HG03565 (cell line): ENCODE measurements around the gene ABHD17A.
"Not testable (repeated sequence)": the region's sequence is repeated elsewhere in the genome, so short reads cannot be mapped to it uniquely, and the experiment has no call there.

Source experiments
- ATAC-seq: cut with Tn5 transposase; IDR thresholded peaks from one replicate; pipeline ENCODE4 v1.9.1; 2021; ENCODE audit warnings: mild to moderate bottlenecking, moderate library complexity; ENCODE audit not compliant: unreplicated experiment

Gene ABHD17A

DNA sequence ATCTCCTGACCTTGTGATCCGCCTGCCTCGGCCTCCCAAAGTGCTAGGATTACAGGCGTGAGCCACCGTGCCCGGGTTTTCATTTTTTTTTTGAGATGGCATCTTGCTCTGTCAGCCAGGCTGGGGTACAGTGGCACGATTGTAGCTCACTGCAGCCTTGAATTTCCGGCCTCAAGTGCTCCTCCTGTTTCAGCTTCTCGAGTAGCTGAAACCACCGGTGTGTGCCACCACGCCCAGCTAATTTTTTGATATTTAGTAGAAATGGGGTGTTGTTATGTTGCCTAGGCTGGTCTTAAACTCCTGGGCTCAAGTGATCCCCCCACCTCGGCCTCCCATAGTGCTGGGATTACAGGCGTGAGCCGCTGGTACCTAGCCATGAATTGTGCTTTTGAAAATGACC is 25.8 kb upstream of the ABHD17A start:
- no peak for ATAC-seq

DNA sequence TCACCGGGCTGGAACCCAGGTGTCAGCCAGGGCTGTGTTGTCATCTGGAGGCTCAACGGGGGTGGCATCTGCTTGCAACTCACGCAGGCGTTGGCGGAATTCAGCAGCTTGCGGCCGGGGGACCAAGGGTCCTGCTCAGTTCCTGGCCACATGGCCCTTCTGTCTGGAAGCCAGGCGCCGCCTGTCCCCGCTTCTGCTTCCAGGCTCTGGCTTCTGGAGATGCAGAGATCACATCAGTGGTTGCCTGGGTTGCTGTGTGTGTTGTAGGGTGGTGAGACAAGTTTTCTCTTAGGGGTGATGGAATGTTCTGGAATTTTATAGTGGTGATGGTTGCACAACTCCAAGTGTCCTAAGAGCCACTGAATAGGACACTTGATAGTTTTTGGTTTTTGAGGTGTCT is 24.9 kb upstream of the ABHD17A start:
- no peak for ATAC-seq

GRCh38 chr19:1909761-1910080 is 24.4 kb upstream of the ABHD17A start:
- ATAC-seq = no peak

DNA sequence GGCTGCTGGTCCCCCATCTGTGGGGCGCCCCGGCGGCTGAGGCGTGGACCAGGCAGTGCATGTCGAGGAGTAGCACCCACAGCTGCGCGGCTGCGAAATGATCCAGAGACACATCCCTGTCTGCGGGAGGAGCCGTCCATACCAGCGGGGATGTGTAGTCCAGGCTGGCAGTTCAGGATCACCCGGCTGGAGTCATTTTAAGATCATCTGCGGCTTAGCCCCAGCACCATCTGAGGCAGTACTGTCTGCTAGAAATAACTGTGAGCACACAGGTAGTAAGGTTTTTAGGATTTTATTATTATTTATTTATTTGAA is 23.0 kb upstream of the ABHD17A start:
- no peak for ATAC-seq

GRCh38 chr19:1907563-1908363 is 22.5 kb upstream of the ABHD17A start:
- ATAC-seq = no peak

- no peak for ATAC-seq
Observed at GRCh38 chr19:1906985-1907562, 21.8 kb upstream of the ABHD17A start.

GRCh38 chr19:1905863-1906375 is 20.6 kb upstream of the ABHD17A start:
- no peak for ATAC-seq

GRCh38 chr19:1905110-1905862 is 20.0 kb upstream of the ABHD17A start, which contains the start of the genes ADAT3 and SCAMP4:
Gene ADAT3 (plus strand): TSS chr19:1905399. CDS start chr19:1912048, 6,649 bp downstream.
Gene SCAMP4 (plus strand): TSS chr19:1905399. CDS start chr19:1915020, 9,621 bp downstream.
- ATAC-seq = peak; percentile 63

GRCh38 chr19:1904860-1905109 is 19.5 kb upstream of the ABHD17A start:
- no peak for ATAC-seq

DNA sequence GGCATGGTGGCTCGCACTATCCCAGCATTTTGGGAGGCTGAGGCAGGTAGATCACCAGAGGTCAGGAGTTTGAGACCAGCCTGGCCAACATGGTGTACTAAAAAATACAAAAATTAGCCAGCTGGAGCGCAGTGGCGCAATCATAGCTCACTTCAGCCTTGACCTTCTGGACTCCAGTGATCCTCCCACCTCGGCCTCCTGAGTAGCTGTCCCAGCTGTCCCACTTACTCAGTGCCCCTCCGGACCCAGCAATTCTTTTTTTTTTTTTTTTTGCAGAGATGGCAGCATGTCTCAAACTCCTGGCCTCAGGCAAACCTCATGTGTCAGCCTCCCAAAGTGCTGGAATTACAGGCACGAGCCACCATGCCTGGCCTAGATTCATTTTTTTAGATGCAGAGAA is 17.6 kb upstream of the ABHD17A start:
- no peak for ATAC-seq

- no peak for ATAC-seq
Observed at GRCh38 chr19:1901940-1902404, 16.7 kb upstream of the ABHD17A start.

DNA sequence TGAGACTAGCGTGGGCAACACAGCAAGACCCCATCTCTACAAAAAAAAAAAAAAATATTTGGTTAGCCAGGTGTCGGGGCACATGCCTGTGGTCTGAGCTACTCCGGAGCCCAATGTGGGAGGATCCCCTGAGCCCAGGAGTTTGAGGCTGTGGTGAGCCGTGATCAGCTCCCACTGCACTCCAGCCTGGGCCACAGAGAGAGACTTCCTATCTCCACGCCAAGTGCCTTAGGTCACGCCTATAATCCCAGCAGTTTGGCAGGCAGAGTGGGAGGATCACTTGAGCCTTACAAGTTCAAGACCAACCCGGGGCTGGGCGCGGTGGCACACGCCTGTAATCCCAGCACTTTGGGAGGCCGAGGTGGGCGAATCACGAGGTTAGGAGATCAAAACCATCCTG is 11.2 kb upstream of the ABHD17A start:
- no peak for ATAC-seq

DNA sequence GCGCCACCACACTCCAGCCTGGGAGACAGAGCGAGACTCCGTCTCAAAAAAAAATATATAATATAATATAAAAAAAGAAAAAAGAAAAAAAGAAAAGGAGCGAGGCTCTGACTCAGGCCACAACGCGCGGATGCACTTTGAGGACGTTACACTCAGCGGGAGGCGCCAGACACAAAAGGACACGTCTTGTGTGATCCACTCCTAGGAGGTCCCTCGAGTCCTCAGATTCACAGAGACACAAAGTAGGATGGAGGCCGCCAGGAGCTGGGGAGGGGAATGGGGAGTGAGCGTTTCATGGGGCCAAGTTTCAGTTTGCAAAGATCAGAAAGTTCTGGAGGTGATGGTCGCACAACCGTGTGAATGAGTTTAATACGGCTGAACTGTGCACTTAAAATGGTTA is 8.5 kb upstream of the ABHD17A start:
- ATAC-seq = no peak

DNA sequence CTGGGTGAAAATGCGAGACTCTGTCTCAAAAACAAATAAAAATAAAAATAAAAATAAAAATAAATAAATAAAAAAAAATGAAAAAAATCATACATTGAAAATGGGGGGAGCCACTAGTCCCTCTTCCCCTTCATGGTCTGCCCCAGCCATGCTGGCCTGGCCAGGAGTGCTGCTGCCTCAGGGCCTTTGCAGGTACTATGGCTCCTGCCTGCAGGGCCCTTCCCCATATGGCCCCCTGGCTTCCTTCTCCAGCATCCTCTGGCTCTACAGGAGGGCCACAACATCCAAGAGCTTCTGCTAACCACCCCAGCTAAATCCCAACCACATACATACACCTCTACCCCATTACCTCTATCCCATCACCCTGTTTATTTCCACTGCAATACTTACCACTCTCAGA is 4.6 kb upstream of the ABHD17A start:
- ATAC-seq = no peak

- ATAC-seq = no peak
Observed at GRCh38 chr19:1888385-1888784, 3.1 kb upstream of the ABHD17A start.

GRCh38 chr19:1886360-1886759 is 1.1 kb upstream of the ABHD17A start:
- not testable (repeated sequence) for ATAC-seq

DNA sequence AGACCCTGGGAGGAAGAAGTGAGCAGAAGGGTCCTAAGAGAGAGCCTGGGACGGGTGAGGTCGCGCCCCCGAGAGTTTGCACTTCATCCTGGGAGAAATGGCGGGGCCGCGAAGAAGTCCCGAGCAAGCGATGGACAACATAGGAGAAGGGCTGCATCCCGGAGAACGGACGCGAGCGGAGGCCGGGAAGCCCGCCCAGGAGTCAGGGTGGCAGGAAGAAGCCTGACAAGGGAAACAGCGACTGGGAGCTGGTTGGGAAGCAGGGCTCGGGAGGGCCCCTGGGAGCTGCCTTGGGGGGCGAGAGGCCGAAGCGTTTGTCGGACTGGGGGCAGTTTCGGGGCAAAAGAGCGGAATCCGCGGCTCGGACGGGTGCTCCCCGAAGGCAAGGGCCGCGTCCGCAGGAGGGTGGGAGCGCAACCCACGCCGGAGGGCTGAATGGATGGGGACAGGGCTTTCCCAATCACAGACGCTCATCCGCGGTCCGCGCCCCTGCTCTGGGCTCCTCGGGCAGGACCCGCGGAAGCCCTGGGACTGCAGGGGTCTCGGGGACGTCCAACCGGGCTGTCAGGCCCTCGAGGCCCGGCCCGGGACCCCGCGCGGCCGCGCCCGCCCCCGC is 469 bp downstream of the ABHD17A start:
- peak; percentile 11 for ATAC-seq

DNA sequence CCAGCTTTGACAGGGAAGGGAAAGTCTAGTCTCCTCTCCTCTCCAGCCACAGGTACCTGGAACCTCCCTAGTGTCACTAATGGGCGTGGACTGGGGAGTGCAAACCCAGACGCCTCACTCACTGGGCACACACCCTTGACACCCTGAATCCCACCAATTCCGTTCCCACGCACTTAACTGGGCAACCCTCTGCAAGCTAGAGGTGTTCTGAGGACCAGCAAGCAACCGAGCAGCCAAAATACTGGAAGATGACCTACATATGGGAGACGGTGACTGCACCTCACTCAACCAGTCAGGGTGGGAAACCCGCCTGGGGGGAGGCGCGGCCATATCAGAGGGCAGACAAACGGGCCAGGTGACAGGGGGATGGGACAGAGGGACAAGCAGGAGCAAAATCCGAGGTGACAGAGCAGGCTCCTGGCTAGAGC is 991 bp downstream of the ABHD17A start:
- no peak for ATAC-seq

GRCh38 chr19:1883784-1884183 is 1.5 kb downstream of the ABHD17A start:
- ATAC-seq = no peak

GRCh38 chr19:1882786-1883692 is 2.3 kb downstream of the ABHD17A start:
- no peak for ATAC-seq
